Parathyroid adenoma (tissue), 2 donors: ENCODE results near the gene CCDC83.

Experiments
- H2AFZ ChIP-seq: fragments of 300-600 bp; sonication (generic); one replicate; pipeline ENCODE4 v1.7.0; 2017; ENCODE audit warnings: antibody characterized with exemption, mild to moderate bottlenecking
- H3K27ac ChIP-seq: fragments of 300-600 bp; sonication (generic); one replicate; pipeline ENCODE4 v1.7.0; 2017
- H3K27me3 ChIP-seq: fragments of 300-600 bp; sonication (generic); one replicate; pipeline ENCODE4 v1.7.0; 2017; ENCODE audit warnings: low read length; ENCODE audit not compliant: control insufficient read depth, insufficient read depth
- H3K36me3 ChIP-seq: fragments of 300-600 bp; sonication (generic); one replicate; pipeline ENCODE4 v1.7.0; 2017; ENCODE audit warnings: low read length; ENCODE audit not compliant: control insufficient read depth, insufficient read depth
- H3K4me1 ChIP-seq: fragments of 300-600 bp; sonication (generic); one replicate; pipeline ENCODE4 v1.7.0; 2017; ENCODE audit warnings: control low read depth
- H3K4me2 ChIP-seq: fragments of 300-600 bp; sonication (generic); one replicate; pipeline ENCODE4 v1.7.0; 2017; ENCODE audit warnings: low read length
- H3K4me3 ChIP-seq: fragments of 300-600 bp; sonication (generic); one replicate; pipeline ENCODE4 v1.7.0; 2017; ENCODE audit warnings: low read depth, low read length
- H3K79me2 ChIP-seq: fragments of 300-600 bp; sonication (generic); one replicate; pipeline ENCODE4 v1.7.0; 2017; ENCODE audit warnings: control low read depth
- H3K9ac ChIP-seq: fragments of 300-600 bp; sonication (generic); one replicate; pipeline ENCODE4 v1.7.0; 2017; ENCODE audit warnings: mild to moderate bottlenecking
- H3K9me3 ChIP-seq: fragments of 300-600 bp; sonication (generic); one replicate; pipeline ENCODE4 v1.7.0; 2017; ENCODE audit warnings: low read length; ENCODE audit not compliant: control insufficient read depth
- CTCF ChIP-seq: fragments of 300-600 bp; sonication (generic); IDR thresholded peaks from one replicate; pipeline ENCODE4 v1.7.0; 2017; ENCODE audit warnings: antibody characterized with exemption, mild to moderate bottlenecking
- donor health status: primary hyperparathyroidism.

Gene CCDC83

GRCh38 chr11:85809863-85810262, 45.3 kb upstream of the CCDC83 start:
- H3K27ac ChIP-seq: no peak overlapping the region
- peak overlapping the region; percentile 26 for H3K4me2 ChIP-seq
- H3K4me3 ChIP-seq: peak overlapping the region; percentile 45
- no peaks in the 10 kb centered on the region for H3K4me1 ChIP-seq
- peak overlapping the region; percentile 87 for H2AFZ ChIP-seq
- no peaks in the 10 kb centered on the region for H3K36me3 ChIP-seq
- no peaks in the 10 kb centered on the region for H3K79me2 ChIP-seq
- no peaks in the 10 kb centered on the region for H3K9me3 ChIP-seq
- no peak for TF ChIP-seq CTCF
- H3K27me3 ChIP-seq: no peaks in the 10 kb centered on the region
- no peak overlapping the region for H3K9ac ChIP-seq

GRCh38 chr11:85810521-85810870, 44.7 kb upstream of the CCDC83 start:
- Histone ChIP-seq H3K4me2 (peak overlapping the region; percentile 81), H3K27ac (no peak overlapping the region), H3K4me3 (peak overlapping the region; percentile 45)

GRCh38 chr11:85810871-85811611, 44.1 kb upstream of the CCDC83 start, which contains the start of gene SYTL2:
TSS of gene SYTL2 (minus strand) at chr11:85811141. CDS start at chr11:85757725, 53,416 bp downstream.
- TF ChIP-seq CTCF: no peak
- H3K27ac ChIP-seq: no peak within 1 kb of the TSS

More at GRCh38 chr11:85810521-85810870, 44.7 kb upstream of the CCDC83 start:
- H3K79me2 ChIP-seq: no peaks in the 10 kb centered on the region
- no peaks in the 10 kb centered on the region for H3K4me1 ChIP-seq
- no peak for TF ChIP-seq CTCF
- H2AFZ ChIP-seq: peak overlapping the region; percentile 87
- H3K36me3 ChIP-seq: no peaks in the 10 kb centered on the region
- H3K9ac ChIP-seq: no peak overlapping the region
- H3K27me3 ChIP-seq: no peaks in the 10 kb centered on the region
- no peaks in the 10 kb centered on the region for H3K9me3 ChIP-seq

GRCh38 chr11:85811624-85812023, 43.6 kb upstream of the CCDC83 start:
- Histone ChIP-seq H3K79me2 (no peaks in the 10 kb centered on the region), H3K9me3 (no peaks in the 10 kb centered on the region), H2AFZ (peak overlapping the region; percentile 87), H3K9ac (no peak overlapping the region), H3K4me3 (peak overlapping the region; percentile 52), H3K27me3 (no peaks in the 10 kb centered on the region), H3K36me3 (no peaks in the 10 kb centered on the region), H3K4me1 (no peaks in the 10 kb centered on the region), H3K27ac (no peak overlapping the region), H3K4me2 (peak overlapping the region; percentile 81)
- TF ChIP-seq CTCF: no peak

More at GRCh38 chr11:85810871-85811611, 44.1 kb upstream of the CCDC83 start, which contains the start of gene SYTL2:
- peak within 1 kb of the TSS; percentile 52 for H3K4me3 ChIP-seq
- H3K9ac ChIP-seq: no peak within 1 kb of the TSS
- H2AFZ ChIP-seq: peak within 1 kb of the TSS; percentile 87
- no peaks in the 10 kb centered on the region for H3K27me3 ChIP-seq
- H3K79me2 ChIP-seq: no peaks in the 10 kb centered on the region
- no peaks in the 10 kb centered on the region for H3K4me1 ChIP-seq
- peak within 1 kb of the TSS; percentile 81 for H3K4me2 ChIP-seq
- H3K9me3 ChIP-seq: no peaks in the 10 kb centered on the region
- H3K36me3 ChIP-seq: no peaks in the 10 kb centered on the region

- Histone ChIP-seq H3K4me3 (no peak overlapping the region), H3K4me2 (no peak overlapping the region), H2AFZ (no peak overlapping the region), H3K27ac (no peak overlapping the region), H3K9me3 (no peaks in the 10 kb centered on the region), H3K9ac (no peak overlapping the region), H3K4me1 (no peaks in the 10 kb centered on the region), H3K27me3 (no peaks in the 10 kb centered on the region), H3K36me3 (no peaks in the 10 kb centered on the region), H3K79me2 (no peaks in the 10 kb centered on the region)
- TF ChIP-seq CTCF: no peak
Observed at GRCh38 chr11:85813721-85814120, 41.5 kb upstream of the CCDC83 start.
